ENCODE measurements around the gene ACAD10. TPM values are rescaled to one million over a fixed set of nuclear protein-coding genes. Genes with fewer than 3 reads are reported as not detected.

The ACAD10 gene
- total and polyA plus RNA-seq, 2 of the 13 experiments (the other 11 are each of a cell fraction or from before 2014, with no cell fraction given): 15.2 to 16.3 TPM

- H3K27ac ChIP-seq (ENCODE audit: extremely low read length, insufficient read depth, low read length): peak overlapping the region; percentile 74
- WGBS (ENCODE audit: low lambda C conversion rate): 75% methylated on average over 9 of the region's 9 CpGs
- no peak for ATAC-seq
- in situ Hi-C loops (cut with HindIII; ENCODE audit: extremely low pct_ligation_motif_present, low pct_unique_long_range_greater_than_20kb) (no loop called here), intact Hi-C loops (cut with micrococcal nuclease; ENCODE audit: unreplicated experiment) (no loop called here)
- peak overlapping the region; percentile 80 for H3K9ac ChIP-seq (ENCODE audit: insufficient read depth, low read depth, low read length)
- H3K4me3 ChIP-seq (replicated peaks in 1 of 3; ENCODE audit: insufficient read depth in 1 of 3, low read depth in 2 of 3, low read length in 3 of 3): peak overlapping the region; percentile 79 to 92 (median 80)
- TSS peak; percentile 72 for BruUV-seq (replicated peaks)
- no peaks in the 10 kb centered on the region; a peak in 1 of 5 replicates for H3K36me3 ChIP-seq (replicated peaks in 1 of 2; ENCODE audit: control insufficient read depth in 1 of 2, insufficient read depth in 2 of 2, low read length in 2 of 2)
- H2AFZ ChIP-seq (ENCODE audit: low read length): no peak overlapping the region
- CTCF ChIA-PET (ENCODE audit: low intra/inter-chr PET ratio, low total read pairs): no interaction called here
- peak; percentile 76 for TF ChIP-seq ZNF121 (CRISPR knock-in tag; IDR thresholded peaks at IDR 0.05)
- TF ChIP-seq SRSF1 (optimal IDR thresholded peaks at IDR 0.05; ENCODE audit: low read depth, low read length): no peak
- no peak for TF ChIP-seq NCOA5 (CRISPR knock-in tag; IDR thresholded peaks at IDR 0.05)
- no peak for TF ChIP-seq ZNF839 (CRISPR knock-in tag; IDR thresholded peaks at IDR 0.05; ENCODE audit: borderline replicate concordance)
- TF ChIP-seq ZNF773 (CRISPR knock-in tag; IDR thresholded peaks at IDR 0.05; ENCODE audit: borderline replicate concordance): no peak
- TF ChIP-seq XBP1 (CRISPR knock-in tag; IDR thresholded peaks at IDR 0.05): no peak
- no peak for TF ChIP-seq ASH2L (IDR thresholded peaks at IDR 0.05; ENCODE audit: insufficient read length, low read depth, low read length)
- no peak for TF ChIP-seq TEAD2 (CRISPR knock-in tag; IDR thresholded peaks at IDR 0.05)
- TF ChIP-seq MEF2D (CRISPR knock-in tag; IDR thresholded peaks at IDR 0.05): no peak
- TF ChIP-seq ZNF441 (CRISPR knock-in tag; IDR thresholded peaks at IDR 0.05; ENCODE audit: borderline replicate concordance): no peak
- TF ChIP-seq ARID2 (CRISPR knock-in tag; IDR thresholded peaks at IDR 0.05; ENCODE audit: borderline replicate concordance): 0 out of 2 replicates have a peak, but pooled peaks have one; percentile 18
- peaks cover 45% of the 10 kb centered on the region for H3K79me2 ChIP-seq (ENCODE audit: insufficient read depth, low read length)
- H3K4me1 ChIP-seq (ENCODE audit: insufficient read depth, low read length): peaks cover 63% of the 10 kb centered on the region
- no peaks in the 10 kb centered on the region; a peak in 1 of 5 replicates for H3K27me3 ChIP-seq (ENCODE audit: control insufficient read depth in 1 of 2, insufficient read depth in 2 of 2, low read length in 2 of 2)
- H3K9me3 ChIP-seq (ENCODE audit: low read length): no peaks in the 10 kb centered on the region
- DNase-seq (ENCODE audit: low spot score): no peak
- H4K20me1 ChIP-seq (ENCODE audit: insufficient read depth, low read length): 0 out of 2 replicates have a peak, but pooled peaks cover 4% of the 10 kb centered on the region
- FAIRE-seq: no peak
- H3K4me2 ChIP-seq (ENCODE audit: low read depth, low read length): peak overlapping the region; percentile 81
- POLR2A ChIA-PET: interaction anchor here (0.8 to 6.7 kb wide), 7 partner anchors 9 to 73 kb away, joined by 3 to 94 read pairs (median 4); no protein-coding TSS in a partner anchor
These were observed 82.5 kb downstream of the ACAD10 start for GRCh38 chr12:111768159-111768895.

Measured in HepG2 (cell line).